Stimulated activated CD8-positive, alpha-beta memory T cell treated with anti-CD3 and anti-CD28 coated beads, Interleukin-12 subunit alpha, Interleukin-12 subunit beta, amount 100 ng/mL, for 4 hours (primary cell): ENCODE data around the gene AGBL4.

Experiments used
- DNase-seq: peaks from one replicate; pipeline ENCODE4 v3.0.0-alpha.2; 2020; ENCODE audit warnings: low read depth

Gene AGBL4

DNA sequence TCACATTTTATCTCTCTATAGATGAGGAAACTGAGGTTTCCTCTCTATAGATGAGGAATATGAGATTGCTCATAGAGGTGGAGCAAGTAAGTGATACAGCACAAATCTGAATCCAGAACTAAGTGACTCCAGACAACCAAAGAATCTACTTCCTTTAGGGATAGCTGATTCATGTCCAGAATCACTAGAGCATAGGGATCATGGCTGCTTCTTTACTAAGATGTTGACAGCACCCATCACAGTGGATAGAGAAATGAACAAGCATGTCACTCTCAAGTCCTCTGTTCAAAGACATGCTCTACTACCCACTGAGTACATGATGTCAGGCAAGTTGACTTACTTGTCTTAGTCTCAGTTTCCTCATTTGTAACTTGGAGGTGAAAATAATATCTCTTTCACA is 1435.7 kb downstream of the AGBL4 start:
- no peak for DNase-seq

DNA sequence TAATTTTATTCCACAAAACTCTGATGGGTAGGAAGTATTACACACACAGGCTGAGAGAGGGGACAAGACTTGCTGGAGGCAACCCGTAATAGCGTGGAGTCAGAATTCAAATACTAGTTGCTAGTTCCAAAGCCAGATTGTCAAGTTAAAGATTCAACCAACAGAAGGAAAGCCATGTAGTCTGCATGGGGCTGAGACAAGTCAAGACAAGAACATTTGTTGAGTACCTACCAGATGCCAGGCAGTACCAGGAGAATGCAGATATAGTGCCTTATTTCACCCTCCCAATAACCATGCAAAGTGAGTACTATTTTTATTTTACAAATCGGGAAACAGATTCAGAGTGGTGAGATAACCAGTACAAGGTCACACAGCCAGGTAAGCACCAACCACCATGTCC is 1441.3 kb downstream of the AGBL4 start:
- DNase-seq = no peak

DNA sequence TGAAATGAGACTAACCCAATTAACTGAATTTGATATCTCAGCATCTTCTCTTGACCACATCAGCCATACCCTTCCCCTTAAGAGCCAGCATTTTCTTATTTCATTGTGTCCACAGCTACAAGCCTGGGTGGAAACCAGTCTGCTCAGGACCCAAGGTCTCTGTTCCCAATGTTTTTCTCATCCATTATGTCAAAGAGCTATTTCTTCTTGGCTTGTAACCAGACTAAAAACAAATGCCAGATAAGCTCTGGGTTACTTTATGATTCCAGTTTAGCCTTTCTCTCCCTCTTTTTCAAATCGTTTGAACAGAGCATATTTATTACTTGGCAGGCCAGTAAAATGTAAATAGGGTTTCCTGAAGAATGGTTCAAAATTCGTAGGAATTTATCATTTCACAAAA is 1442.5 kb downstream of the AGBL4 start:
- no peak for DNase-seq

- no peak for DNase-seq
Measured at GRCh38 chr1:48576565-48576964, 1447.2 kb downstream of the AGBL4 start.

DNA sequence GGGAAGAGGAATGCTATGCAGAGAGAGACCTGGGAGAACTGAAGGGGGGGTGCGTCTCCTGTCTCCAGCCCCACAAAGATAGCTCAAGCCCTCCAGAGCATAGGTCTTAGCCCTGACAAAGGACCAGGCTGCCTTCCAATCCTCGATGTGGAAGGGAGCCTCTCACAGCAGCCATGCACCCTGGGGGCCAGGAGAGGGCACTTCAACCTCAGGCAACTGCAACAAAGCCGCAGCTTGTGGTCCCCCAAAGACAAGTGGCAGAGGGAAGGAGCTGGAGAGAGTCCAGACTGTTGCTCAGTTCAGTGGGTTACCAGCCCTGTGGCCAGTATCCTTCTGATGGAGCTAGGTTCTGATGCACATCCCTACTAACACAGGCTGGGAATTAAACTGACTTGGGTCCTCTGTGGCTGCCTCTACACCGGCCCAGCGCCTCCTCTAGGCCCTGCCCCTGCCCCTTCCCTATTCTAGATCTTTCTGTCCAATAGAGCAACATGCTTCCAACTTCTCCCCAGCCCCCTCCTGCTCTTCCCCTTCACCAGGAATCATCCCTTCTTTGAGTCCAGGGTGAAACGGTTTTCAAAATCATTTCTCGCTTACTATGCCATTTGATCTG is 1451.0 kb downstream of the AGBL4 start:
- DNase-seq = no peak

DNA sequence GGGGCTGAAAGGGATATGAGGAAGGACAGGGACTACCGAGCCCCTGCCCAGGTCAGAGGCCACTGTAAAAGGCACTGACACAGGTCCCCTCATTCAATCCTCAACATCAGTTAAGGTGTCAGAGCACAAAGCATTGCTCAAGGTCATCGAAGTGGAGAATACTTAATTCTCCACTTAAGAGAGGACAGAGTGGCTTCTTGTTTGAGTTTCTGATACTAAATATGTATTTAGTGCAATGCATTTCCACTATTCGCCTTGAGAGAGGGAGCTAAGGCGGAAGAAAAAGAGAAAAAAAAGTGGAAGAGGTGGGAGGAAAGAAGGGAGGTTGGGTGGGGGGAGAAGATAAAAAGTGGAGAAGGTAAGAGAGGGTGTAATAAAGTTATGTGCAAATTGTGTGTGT is 1451.6 kb downstream of the AGBL4 start:
- no peak for DNase-seq

DNA sequence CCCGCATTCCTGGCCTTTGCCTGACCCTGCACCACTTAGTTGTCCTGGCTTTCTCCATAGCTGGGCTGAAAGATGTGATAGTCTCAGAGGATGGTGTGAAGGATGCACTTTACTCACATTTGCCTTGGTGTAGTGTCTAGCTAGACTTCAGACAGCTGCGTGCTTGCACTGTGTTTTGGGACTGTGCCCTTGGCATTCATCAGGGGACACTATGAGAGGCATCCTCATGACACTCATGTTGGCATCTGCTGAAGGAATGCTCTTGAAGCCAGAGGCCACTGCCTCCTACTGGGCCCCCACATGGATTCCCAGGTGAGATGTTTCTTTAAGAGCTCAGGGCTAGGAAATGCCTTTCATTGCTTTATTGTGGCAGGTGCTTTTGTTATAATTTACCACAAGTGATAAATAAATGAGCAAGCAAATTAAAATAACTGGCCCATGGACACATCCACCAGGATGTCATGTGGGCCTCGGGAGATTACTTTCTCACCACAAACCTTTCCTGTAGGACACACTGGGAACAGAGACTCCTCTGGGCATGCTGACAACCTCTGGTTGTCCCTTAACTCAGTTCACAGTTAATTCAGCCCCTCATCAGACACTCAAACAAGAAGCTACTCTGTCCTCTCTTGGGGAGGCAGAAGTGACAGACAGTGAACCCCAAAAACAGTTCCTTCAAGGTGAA is 1452.3 kb downstream of the AGBL4 start:
- DNase-seq = no peak

DNA sequence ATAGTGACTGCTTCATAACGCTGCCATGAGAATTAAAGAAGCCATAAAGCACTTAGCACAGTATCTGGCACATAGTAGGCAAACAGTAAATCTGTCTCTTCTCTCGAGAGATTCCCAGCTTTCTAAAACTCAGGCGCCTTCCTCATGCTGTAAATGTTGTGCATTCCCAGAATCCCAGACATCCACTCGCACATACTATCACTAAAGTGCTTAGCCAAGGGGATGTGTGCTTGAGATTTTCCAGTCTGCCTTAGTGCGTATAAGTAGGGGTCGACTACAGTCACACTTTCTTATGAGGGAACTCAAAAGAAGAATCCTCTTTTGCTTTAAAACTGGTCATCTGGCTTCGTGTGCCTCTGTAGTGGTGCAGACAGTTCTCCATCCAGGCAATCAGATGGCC is 1453.2 kb downstream of the AGBL4 start:
- DNase-seq = no peak

- DNase-seq = no peak
Measured at GRCh38 chr1:48568501-48568900, 1455.3 kb downstream of the AGBL4 start.

DNA sequence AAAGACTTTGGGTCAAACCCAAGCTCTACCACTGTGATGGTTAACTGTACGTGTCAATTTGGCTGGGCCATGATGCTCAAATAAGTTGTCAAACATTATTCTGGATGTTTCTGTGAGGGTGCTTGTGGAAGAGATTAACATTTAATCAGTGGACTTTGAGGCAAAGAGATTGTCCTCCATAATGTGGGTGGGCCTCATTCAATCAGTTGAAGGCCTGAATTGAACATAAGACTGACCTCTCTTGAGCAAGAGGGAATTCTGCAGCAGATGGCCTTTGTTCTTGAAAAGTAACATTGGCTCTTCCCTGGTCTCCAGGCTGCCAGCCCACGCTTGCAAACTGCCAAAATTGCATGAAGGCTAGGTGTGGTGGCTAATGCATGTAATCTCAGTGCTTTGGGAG is 1457.3 kb downstream of the AGBL4 start:
- DNase-seq = no peak

GRCh38 chr1:48563021-48563420 is 1460.7 kb downstream of the AGBL4 start:
- no peak for DNase-seq

- no peak for DNase-seq
Measured at GRCh38 chr1:48561444-48561843, 1462.3 kb downstream of the AGBL4 start.

DNA sequence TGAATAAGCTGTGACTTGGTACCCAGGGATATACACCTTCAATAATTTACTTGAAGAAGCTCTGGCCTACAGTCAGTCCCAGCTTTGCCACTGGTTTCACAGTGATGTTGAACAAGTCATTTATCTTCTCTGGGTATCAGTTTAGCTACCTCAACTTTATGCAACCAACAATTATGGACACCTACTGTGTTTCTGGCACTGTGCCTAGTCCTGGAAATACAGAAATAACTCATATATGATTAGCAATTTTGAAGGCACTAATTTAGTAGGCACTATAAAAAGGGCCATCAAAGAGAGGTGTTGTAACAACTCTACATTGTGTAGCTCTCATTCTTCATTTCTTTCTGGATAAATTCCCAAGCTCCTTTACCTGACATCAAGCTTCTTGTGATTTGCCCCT is 1463.2 kb downstream of the AGBL4 start:
- DNase-seq = no peak

GRCh38 chr1:48560116-48560515 is 1463.6 kb downstream of the AGBL4 start:
- DNase-seq = no peak

DNA sequence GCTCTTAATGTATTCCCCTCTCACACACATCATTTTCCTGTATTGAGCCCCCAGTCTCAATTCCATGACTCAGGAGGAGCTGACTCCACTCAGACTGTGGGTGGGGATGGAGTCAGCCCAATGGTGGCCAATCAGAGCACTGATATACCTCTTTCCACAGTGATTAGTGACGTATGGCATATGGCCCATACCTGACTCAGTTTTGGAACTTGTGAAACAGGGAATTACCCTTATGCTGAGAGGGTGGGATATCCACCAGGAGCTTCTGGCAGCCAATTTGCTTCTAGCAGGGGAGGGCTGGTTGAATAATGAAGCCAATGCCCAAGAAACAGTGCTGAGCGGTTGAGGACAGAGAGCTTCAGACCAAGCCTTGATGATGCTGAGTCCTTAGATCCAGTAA is 1465.4 kb downstream of the AGBL4 start:
- DNase-seq = no peak

DNA sequence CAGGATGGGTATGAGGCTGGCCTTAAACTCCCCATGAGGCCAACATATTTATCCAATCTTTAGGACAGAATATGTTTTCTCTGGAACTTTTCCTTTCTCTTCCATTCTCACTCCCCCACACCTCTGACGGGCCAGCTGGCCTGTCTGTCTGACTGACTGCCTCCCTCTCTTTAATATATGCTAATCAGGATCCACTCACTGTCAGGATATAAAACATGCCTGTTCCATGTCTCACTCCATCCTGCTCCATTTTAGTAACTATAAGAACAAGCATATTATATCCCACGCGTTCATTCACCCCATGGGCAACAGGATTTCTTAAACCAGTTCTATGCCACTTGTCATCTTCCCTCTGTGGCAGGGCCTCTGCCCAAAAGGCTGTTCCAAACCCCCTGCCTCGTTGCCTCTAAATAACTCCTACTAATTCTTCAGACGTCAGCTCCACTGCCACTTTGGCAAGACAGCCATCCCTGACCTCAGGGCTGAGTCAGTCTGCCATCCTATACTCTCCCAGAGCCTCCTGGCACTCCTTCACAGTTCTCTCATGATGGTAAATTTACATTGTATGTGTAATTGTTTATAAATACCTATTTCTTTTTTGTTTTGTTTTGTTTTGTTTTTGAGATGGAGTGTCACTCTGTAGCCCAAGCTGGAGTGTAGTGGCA is 1467.4 kb downstream of the AGBL4 start:
- no peak for DNase-seq

DNA sequence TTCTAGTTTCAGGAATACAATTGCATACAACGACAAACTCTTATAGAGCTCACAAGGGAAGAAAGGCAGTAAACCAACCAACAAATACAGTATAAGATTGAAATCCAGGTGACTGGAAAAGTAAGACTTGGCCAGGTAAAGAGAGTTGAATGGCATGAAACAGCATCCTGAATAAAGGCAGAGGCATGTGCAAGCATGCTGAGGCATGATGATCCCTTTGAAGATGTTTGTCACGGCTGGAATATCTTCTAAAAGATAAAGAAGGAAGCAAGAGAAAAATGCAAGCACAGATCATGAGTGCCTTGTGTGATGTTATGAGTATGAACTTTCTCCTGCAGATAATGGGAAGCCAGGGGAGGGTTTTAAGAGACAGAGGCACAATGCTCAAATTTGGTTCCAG is 1468.5 kb downstream of the AGBL4 start:
- no peak for DNase-seq

DNA sequence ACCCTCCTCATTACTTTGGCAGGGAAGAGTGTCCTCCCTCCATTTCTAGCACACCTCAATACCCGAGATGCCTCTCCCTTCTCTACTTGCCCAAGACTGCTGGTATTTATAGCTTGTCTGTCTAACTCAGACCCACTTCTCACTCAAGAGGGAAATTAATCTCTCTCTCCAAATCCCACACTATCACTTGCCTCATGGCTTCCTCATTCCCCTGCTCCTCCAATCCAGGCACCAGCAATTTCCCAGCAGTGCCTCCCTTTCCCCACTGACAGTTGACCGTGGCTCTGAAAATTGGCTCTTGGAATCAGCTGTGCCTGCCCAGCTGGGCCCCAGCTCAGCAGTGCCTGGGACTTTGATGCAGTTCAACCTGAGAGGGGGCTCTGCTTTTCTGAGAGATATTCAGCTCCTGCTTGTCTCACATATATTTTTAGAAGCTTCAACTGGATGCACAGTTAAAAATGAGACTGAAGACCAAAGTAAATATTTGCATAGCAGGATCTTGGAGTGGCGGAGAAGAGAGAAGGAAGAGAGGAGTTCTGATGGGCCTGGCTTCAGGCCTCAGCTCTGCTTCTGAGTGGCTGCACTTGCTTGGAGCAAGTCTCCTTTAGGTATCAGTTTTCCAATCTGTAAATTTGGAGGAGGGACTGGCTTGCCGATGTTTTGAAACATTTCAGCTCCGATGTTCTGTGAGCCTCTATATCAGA is 1470.7 kb downstream of the AGBL4 start:
- DNase-seq = no peak

- no peak for DNase-seq
Measured at GRCh38 chr1:48552420-48552819, 1471.3 kb downstream of the AGBL4 start.

DNA sequence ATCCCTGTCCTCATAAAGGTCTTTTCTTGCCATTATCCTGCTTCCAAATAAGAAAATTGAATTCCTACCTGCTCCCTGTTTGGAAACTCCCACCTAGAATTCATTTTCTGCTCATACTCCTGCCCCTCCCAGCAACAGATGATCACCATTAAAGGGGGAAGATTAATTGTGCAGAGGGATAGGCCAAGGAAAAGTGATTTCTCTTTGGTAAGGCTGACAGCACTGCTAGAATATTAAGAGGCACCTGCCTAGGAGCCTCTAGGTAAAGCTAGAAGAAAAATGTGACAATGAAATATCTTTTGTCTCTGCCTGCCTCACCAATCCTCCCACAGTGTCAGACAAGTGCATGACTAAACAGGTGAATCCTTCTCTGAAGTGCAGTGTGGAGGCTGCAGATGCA is 1474.8 kb downstream of the AGBL4 start:
- no peak for DNase-seq

GRCh38 chr1:48547561-48548220 is 1476.1 kb downstream of the AGBL4 start:
- no peak for DNase-seq

- DNase-seq = no peak
Measured at GRCh38 chr1:48543854-48544253, 1479.9 kb downstream of the AGBL4 start.

GRCh38 chr1:48540587-48540986 is 1483.2 kb downstream of the AGBL4 start:
- no peak for DNase-seq
